ENCODE results near the gene NELFE. TPM values are rescaled to one million over a fixed set of nuclear protein-coding genes. Genes with fewer than 3 reads are reported as not detected.
"Not testable (repeated sequence)": the region's sequence is repeated elsewhere in the genome, so short reads cannot be mapped to it uniquely, and the experiment has no call there.

Gene NELFE
- total and polyA plus RNA-seq, 2 experiments from 2014 or later = 70.1 to 78.7 TPM

DNA sequence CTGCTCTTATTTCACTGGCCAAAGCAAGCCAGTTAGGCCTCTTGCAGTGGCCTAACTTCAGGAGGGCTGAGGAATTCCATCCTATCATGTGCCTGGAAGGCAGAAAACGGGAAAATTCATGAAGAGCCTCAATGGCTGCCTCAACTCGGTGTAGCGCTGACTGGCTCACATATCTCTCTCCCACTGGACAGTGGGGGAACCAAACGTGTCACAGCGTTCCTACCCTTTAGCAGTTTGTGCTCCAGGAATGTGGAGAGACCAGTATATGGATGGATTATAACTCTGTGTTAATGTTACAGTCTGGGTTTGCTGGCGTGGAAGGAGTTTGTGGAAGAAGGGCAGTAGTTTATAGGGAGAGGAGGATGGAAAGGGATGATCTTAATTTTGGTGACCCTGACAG lies 43.0 kb downstream of the NELFE start:
- Histone ChIP-seq H4K20me1 (ENCODE audit: insufficient read depth, poor library complexity, severe bottlenecking) (no peaks in the 10 kb centered on the region), H2AFZ (no peak overlapping the region), H3K36me3 (replicated peaks; ENCODE audit: insufficient read depth, low read depth) (no peaks in the 10 kb centered on the region), H3K27me3 (no peaks in the 10 kb centered on the region), H3K27ac (no peak overlapping the region), H3K79me2 (no peaks in the 10 kb centered on the region), H3K4me2 (no peak overlapping the region), H3K4me1 (ENCODE audit: insufficient read depth) (peaks cover 4% of the 10 kb centered on the region), H3K9me2 (replicated peaks; ENCODE audit: insufficient read depth) (no peaks in the 10 kb centered on the region), H3K9me3 (ENCODE audit: low read depth) (no peaks in the 10 kb centered on the region), H3K4me3 (no peak overlapping the region)
- no peak for TF ChIP-seq EZH2phosphoT487 (IDR thresholded peaks at IDR 0.05; ENCODE audit: low read depth, severe bottlenecking, unreplicated experiment)
- no peak for TF ChIP-seq EZH2 (IDR thresholded peaks at IDR 0.05; ENCODE audit: borderline replicate concordance)
- TF ChIP-seq, protein P1, sequence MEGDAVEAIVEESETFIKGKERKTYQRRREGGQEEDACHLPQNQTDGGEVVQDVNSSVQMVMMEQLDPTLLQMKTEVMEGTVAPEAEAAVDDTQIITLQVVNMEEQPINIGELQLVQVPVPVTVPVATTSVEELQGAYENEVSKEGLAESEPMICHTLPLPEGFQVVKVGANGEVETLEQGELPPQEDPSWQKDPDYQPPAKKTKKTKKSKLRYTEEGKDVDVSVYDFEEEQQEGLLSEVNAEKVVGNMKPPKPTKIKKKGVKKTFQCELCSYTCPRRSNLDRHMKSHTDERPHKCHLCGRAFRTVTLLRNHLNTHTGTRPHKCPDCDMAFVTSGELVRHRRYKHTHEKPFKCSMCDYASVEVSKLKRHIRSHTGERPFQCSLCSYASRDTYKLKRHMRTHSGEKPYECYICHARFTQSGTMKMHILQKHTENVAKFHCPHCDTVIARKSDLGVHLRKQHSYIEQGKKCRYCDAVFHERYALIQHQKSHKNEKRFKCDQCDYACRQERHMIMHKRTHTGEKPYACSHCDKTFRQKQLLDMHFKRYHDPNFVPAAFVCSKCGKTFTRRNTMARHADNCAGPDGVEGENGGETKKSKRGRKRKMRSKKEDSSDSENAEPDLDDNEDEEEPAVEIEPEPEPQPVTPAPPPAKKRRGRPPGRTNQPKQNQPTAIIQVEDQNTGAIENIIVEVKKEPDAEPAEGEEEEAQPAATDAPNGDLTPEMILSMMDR (IDR thresholded peaks at IDR 0.05; ENCODE audit: poor library complexity) = no peak
- DNase-seq (ENCODE audit: low spot score) = no peak
- 85% methylated on average over 6 of the region's 6 CpGs for WGBS (ENCODE audit: low lambda C conversion rate, missing lambda C conversion rate)

DNA sequence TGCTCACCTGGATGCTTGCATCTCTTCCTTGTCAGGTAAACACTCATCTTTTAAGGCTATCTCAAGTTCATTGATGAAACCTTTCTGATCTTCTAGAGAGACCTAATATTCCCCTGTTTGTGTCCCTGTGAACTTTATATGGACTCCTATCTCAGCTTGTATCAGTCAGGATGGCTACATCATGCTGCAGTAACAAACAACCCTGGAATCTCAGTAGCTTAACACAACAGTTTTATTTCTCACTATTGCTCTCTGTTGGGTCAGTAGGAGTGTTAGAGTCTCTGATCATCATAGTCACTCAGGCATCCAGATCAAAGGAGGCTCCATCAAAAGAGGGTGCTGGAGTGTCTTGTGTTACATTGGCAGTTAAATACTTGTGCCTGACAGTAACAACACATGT lies 43.4 kb downstream of the NELFE start:
- H3K79me2 ChIP-seq = no peaks in the 10 kb centered on the region
- no peak overlapping the region for H3K27ac ChIP-seq
- no peak overlapping the region for H3K4me2 ChIP-seq
- H3K4me1 ChIP-seq (ENCODE audit: insufficient read depth) = no peaks in the 10 kb centered on the region
- no peaks in the 10 kb centered on the region for H3K9me3 ChIP-seq (ENCODE audit: low read depth)
- no peak overlapping the region for H2AFZ ChIP-seq
- TF ChIP-seq, protein P1 (IDR thresholded peaks at IDR 0.05; ENCODE audit: poor library complexity) = no peak
- TF ChIP-seq EZH2 (IDR thresholded peaks at IDR 0.05; ENCODE audit: borderline replicate concordance) = no peak
- no peak for TF ChIP-seq EZH2phosphoT487 (IDR thresholded peaks at IDR 0.05; ENCODE audit: low read depth, severe bottlenecking, unreplicated experiment)
- no peaks in the 10 kb centered on the region for H4K20me1 ChIP-seq (ENCODE audit: insufficient read depth, poor library complexity, severe bottlenecking)
- no peaks in the 10 kb centered on the region for H3K9me2 ChIP-seq (replicated peaks; ENCODE audit: insufficient read depth)
- no peak overlapping the region for H3K4me3 ChIP-seq
- DNase-seq (ENCODE audit: low spot score) = no peak
- no peaks in the 10 kb centered on the region for H3K27me3 ChIP-seq
- no peaks in the 10 kb centered on the region for H3K36me3 ChIP-seq (replicated peaks; ENCODE audit: insufficient read depth, low read depth)

DNA sequence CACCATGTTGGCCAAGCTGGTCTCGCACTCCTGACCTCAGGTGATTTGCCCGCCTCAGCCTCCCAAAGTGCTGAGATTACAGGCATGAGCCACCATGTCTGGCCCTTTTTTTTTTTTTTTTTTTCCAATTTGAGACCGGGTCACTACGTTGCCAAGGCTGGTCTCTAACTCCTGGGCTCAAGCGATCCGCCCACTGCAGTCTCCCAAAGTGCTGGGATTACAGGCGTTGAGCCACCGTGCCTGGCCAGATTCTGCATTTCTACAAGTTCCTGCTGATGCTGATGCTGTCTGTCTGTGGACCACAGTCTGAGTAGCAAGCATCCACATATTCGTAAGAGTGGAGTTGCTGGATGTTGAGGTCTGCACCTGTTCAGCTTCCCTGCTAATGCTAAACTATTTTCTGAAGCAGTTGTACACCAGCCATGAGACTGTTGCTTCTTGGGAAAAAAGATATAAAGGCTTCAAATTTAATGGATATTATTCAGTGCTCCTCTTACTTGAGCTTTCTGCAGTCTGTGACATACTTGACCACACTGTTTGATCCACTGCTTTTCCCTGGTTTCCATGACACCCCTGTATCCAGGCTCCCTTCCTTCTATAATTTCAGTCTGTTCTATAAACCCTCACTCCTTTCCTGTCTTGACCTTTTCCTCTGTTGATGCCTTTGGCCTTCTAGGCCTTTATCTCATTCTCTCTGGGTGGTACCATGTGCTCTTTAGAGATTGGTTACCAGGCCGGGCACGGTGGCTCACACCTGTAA lies 46.8 kb downstream of the NELFE start:
- 80% methylated on average over 11 of the region's 11 CpGs for WGBS (ENCODE audit: low lambda C conversion rate, missing lambda C conversion rate)
- no peaks in the 10 kb centered on the region for H3K9me3 ChIP-seq (ENCODE audit: low read depth)
- no peak overlapping the region for H3K27ac ChIP-seq
- H3K4me1 ChIP-seq (ENCODE audit: insufficient read depth) = no peaks in the 10 kb centered on the region
- no peak for DNase-seq (ENCODE audit: low spot score)
- TF ChIP-seq EZH2 (IDR thresholded peaks at IDR 0.05; ENCODE audit: borderline replicate concordance) (no peak), EZH2phosphoT487 (IDR thresholded peaks at IDR 0.05; ENCODE audit: low read depth, severe bottlenecking, unreplicated experiment) (no peak)
- TF ChIP-seq, protein P1 (IDR thresholded peaks at IDR 0.05; ENCODE audit: poor library complexity) = no peak
- H3K9me2 ChIP-seq (replicated peaks; ENCODE audit: insufficient read depth) = no peaks in the 10 kb centered on the region
- no peak overlapping the region for H2AFZ ChIP-seq
- no peaks in the 10 kb centered on the region for H3K79me2 ChIP-seq
- no peaks in the 10 kb centered on the region for H4K20me1 ChIP-seq (ENCODE audit: insufficient read depth, poor library complexity, severe bottlenecking)
- H3K4me3 ChIP-seq = no peak overlapping the region
- H3K36me3 ChIP-seq (replicated peaks; ENCODE audit: insufficient read depth, low read depth) = no peaks in the 10 kb centered on the region
- no peaks in the 10 kb centered on the region for H3K27me3 ChIP-seq
- no peak overlapping the region for H3K4me2 ChIP-seq

DNA sequence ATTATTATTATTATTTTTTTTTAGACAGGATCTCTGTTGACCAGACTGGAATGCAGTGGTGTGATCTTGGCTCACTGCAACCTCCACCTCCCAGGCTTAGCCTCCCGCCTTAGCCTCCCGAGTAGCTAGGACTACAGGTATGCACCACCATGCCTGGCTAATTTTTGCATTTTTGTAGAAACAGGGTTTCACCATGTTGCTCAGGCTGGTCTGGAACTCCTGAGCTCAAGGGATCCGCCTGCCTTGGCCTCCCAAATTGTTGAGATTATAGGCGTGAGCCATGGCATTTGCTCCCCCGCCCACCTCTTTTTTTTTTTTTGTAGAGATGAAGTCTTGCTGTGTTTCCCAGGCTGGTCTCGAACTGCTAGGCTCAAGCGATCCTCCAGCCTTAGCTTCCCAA lies 49.5 kb downstream of the NELFE start:
- 79% methylated on average over 7 of the region's 7 CpGs for WGBS (ENCODE audit: low lambda C conversion rate, missing lambda C conversion rate)
- H3K9me2 ChIP-seq (replicated peaks; ENCODE audit: insufficient read depth); H3K27me3 ChIP-seq; H2AFZ ChIP-seq; H3K36me3 ChIP-seq (replicated peaks; ENCODE audit: insufficient read depth, low read depth); H3K27ac ChIP-seq; H3K9me3 ChIP-seq (ENCODE audit: low read depth); DNase-seq (ENCODE audit: low spot score); H3K4me2 ChIP-seq; H4K20me1 ChIP-seq (ENCODE audit: insufficient read depth, poor library complexity, severe bottlenecking); H3K4me3 ChIP-seq; H3K79me2 ChIP-seq; H3K4me1 ChIP-seq (ENCODE audit: insufficient read depth): not testable (repeated sequence)
